ENCODE measurements around the gene BATF2.

DNA sequence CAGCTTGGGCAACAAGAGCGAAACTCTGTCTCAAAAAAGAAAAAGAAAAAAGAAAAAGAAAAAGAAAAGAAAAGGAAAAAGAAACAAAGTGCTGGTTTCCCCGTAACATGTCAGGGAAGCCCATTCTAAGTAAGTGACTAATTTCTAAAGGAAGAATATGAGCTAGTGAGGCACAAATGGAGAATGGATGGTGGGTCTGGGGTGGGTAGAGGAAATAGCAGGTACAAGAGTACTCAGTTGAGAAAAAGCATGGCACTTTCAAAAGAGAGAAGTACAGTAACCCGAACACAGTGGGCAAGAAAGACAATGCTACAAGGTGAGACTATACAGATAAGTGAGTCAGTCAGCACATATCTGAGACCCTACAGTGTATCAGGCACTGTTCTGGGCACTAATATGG lies 29.4 kb downstream of the BATF2 start:
- TF ChIP-seq, protein P1, sequence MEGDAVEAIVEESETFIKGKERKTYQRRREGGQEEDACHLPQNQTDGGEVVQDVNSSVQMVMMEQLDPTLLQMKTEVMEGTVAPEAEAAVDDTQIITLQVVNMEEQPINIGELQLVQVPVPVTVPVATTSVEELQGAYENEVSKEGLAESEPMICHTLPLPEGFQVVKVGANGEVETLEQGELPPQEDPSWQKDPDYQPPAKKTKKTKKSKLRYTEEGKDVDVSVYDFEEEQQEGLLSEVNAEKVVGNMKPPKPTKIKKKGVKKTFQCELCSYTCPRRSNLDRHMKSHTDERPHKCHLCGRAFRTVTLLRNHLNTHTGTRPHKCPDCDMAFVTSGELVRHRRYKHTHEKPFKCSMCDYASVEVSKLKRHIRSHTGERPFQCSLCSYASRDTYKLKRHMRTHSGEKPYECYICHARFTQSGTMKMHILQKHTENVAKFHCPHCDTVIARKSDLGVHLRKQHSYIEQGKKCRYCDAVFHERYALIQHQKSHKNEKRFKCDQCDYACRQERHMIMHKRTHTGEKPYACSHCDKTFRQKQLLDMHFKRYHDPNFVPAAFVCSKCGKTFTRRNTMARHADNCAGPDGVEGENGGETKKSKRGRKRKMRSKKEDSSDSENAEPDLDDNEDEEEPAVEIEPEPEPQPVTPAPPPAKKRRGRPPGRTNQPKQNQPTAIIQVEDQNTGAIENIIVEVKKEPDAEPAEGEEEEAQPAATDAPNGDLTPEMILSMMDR (IDR thresholded peaks at IDR 0.05): no peak
- no peak for TF ChIP-seq POLR2A (IDR thresholded peaks at IDR 0.05)
